ENCODE results near the gene CACNA1I. TPM values are rescaled to one million over a fixed set of nuclear protein-coding genes. Genes with fewer than 3 reads are reported as not detected.

Gene CACNA1I
- total and polyA plus RNA-seq, 5 donors from 2014 or later: 0.06 to 10.6 (median 0.32) TPM

- no peaks in the 10 kb centered on the region for H3K9me3 ChIP-seq (ENCODE audit: control insufficient read depth in 2 of 2, low read length in 2 of 2)
- DNase-seq (no peak), ATAC-seq (ENCODE audit: low read depth in 2 of 2) (no peak)
- H3K27ac ChIP-seq (ENCODE audit: insufficient read depth, low read length, poor library complexity, severe bottlenecking): no peak overlapping the region
- Mint-ChIP-seq H3K4me1 (no peaks in the 10 kb centered on the region), H3K9me3 (peaks cover 0 to 6% (median 2%) of the 10 kb centered on the region in 7 donors), H3K27me3 (peaks cover 7% of the 10 kb centered on the region), H3K27ac (no peak overlapping the region), H3K36me3 (no peaks in the 10 kb centered on the region), H3K4me3 (no peak overlapping the region)
- H3K4me3 ChIP-seq (ENCODE audit: low read depth, low read length): no peak overlapping the region
- H3K4me1 ChIP-seq (ENCODE audit: control insufficient read depth, insufficient read depth, low read length, poor library complexity, severe bottlenecking): no peaks in the 10 kb centered on the region
- peaks cover 10% of the 10 kb centered on the region for H3K27me3 ChIP-seq (ENCODE audit: control insufficient read depth, insufficient read depth, low read length)
- H3K36me3 ChIP-seq (ENCODE audit: control insufficient read depth, insufficient read depth, low read length): no peaks in the 10 kb centered on the region
Observed at GRCh38 chr22:39735776-39736175, 165.2 kb downstream of the CACNA1I start.

- Mint-ChIP-seq H3K4me3 (no peak overlapping the region), H3K4me1 (peaks cover 0 to under 1% (median 0%) of the 10 kb centered on the region in 4 donors), H3K27me3 (peaks cover 14% of the 10 kb centered on the region), H3K27ac (no peak overlapping the region), H3K36me3 (no peaks in the 10 kb centered on the region), H3K9me3 (peaks cover 0 to 6% (median 4%) of the 10 kb centered on the region in 7 donors)
- ATAC-seq (ENCODE audit: low read depth in 2 of 2): no peak
- H3K27me3 ChIP-seq (ENCODE audit: control insufficient read depth, insufficient read depth, low read length): peaks cover 10% of the 10 kb centered on the region
- DNase-seq: no peak
- H3K4me3 ChIP-seq (ENCODE audit: low read depth, low read length): no peak overlapping the region
- no peak overlapping the region for H3K27ac ChIP-seq (ENCODE audit: insufficient read depth, low read length, poor library complexity, severe bottlenecking)
- no peaks in the 10 kb centered on the region for H3K9me3 ChIP-seq (ENCODE audit: control insufficient read depth in 2 of 2, low read length in 2 of 2)
- no peaks in the 10 kb centered on the region for H3K36me3 ChIP-seq (ENCODE audit: control insufficient read depth, insufficient read depth, low read length)
- no peaks in the 10 kb centered on the region for H3K4me1 ChIP-seq (ENCODE audit: control insufficient read depth, insufficient read depth, low read length, poor library complexity, severe bottlenecking)
Observed at GRCh38 chr22:39738746-39739145, 168.2 kb downstream of the CACNA1I start.

Other genes with a start within 250 kb of the CACNA1I start
- 1.1 TPM for gene SYNGR1, start 220.8 kb upstream of the CACNA1I start, total RNA-seq
- under 1 TPM; 0.22 to 0.95 (median 0.42) TPM for gene SYNGR1, start 220.8 kb upstream of the CACNA1I start, polyA plus RNA-seq
- gene TAB1, start 171.0 kb upstream of the CACNA1I start, total RNA-seq: 20.2 TPM
- 1 to 10 TPM; 2.5 to 6.2 (median 2.8) TPM for gene TAB1, start 171.0 kb upstream of the CACNA1I start, polyA plus RNA-seq
- 0.12 TPM for gene MGAT3, start 113.7 kb upstream of the CACNA1I start, total RNA-seq
- not detected for gene MGAT3, start 113.7 kb upstream of the CACNA1I start, polyA plus RNA-seq
- 16.0 TPM for gene MIEF1, start 68.5 kb upstream of the CACNA1I start, total RNA-seq
- gene MIEF1, start 68.5 kb upstream of the CACNA1I start, polyA plus RNA-seq: 10 to 100 TPM; 24.0 to 39.8 (median 29.8) TPM
- gene ATF4, start 50.2 kb upstream of the CACNA1I start, total RNA-seq: 246 TPM
- 10 to 100 TPM; 58.2 to 75.2 (median 69.1) TPM for gene ATF4, start 50.2 kb upstream of the CACNA1I start, polyA plus RNA-seq
- gene RPS19BP1, start 38.0 kb upstream of the CACNA1I start, total RNA-seq: 42.9 TPM
- 100 to 1,000 TPM; 102 to 117 (median 110) TPM for gene RPS19BP1, start 38.0 kb upstream of the CACNA1I start, polyA plus RNA-seq

All from CD4-positive, CD25-positive, alpha-beta regulatory T cell (primary cell).